ENCODE data around the gene EIF4EBP3.
A peak's percentile ranks its signal among the peaks of the same experiment; 100 is the strongest.

EIF4EBP3 gene

GRCh38 chr5:140556438-140556837 is 9.0 kb downstream of the EIF4EBP3 start:
- no peak for DNase-seq (ENCODE audit: low read depth)

GRCh38 chr5:140557136-140557805 is 9.8 kb downstream of the EIF4EBP3 start, which contains the start of gene SRA1:
Gene SRA1 (minus strand): TSS chr5:140557473. CDS start chr5:140557452, 21 bp downstream.
- TF ChIP-seq, protein P1, sequence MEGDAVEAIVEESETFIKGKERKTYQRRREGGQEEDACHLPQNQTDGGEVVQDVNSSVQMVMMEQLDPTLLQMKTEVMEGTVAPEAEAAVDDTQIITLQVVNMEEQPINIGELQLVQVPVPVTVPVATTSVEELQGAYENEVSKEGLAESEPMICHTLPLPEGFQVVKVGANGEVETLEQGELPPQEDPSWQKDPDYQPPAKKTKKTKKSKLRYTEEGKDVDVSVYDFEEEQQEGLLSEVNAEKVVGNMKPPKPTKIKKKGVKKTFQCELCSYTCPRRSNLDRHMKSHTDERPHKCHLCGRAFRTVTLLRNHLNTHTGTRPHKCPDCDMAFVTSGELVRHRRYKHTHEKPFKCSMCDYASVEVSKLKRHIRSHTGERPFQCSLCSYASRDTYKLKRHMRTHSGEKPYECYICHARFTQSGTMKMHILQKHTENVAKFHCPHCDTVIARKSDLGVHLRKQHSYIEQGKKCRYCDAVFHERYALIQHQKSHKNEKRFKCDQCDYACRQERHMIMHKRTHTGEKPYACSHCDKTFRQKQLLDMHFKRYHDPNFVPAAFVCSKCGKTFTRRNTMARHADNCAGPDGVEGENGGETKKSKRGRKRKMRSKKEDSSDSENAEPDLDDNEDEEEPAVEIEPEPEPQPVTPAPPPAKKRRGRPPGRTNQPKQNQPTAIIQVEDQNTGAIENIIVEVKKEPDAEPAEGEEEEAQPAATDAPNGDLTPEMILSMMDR (conservative IDR thresholded peaks at IDR 0.05; ENCODE audit: low read depth, low read length) = no peak
- peak; percentile 54 for DNase-seq (ENCODE audit: low read depth)

More at GRCh38 chr5:140556438-140556837, 9.0 kb downstream of the EIF4EBP3 start:
- H3K4me3 ChIP-seq (ENCODE audit: low read length) = peak overlapping the region; percentile 81
- TF ChIP-seq, protein P1 (conservative IDR thresholded peaks at IDR 0.05; ENCODE audit: low read depth, low read length) = no peak

DNA sequence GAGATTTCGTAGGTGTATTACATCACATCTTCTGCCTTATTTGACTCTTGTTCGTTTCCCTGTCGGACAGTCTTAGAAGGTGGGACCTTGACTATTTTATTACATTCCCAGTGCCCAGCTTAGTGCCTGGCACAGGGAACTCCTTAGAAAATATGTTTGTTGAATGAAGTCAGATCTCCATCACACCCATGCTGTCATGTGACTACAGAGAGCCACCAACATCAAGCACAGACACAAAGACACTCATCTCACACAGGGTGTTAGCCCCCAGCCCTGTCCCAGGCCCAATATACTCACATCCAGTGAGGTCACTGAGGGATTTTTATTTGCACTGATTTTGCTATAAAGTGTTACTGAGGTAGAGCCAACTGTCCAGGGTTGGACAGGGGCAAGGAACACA is 10.5 kb downstream of the EIF4EBP3 start:
- no peak overlapping the region for H3K4me3 ChIP-seq (ENCODE audit: low read length)
- DNase-seq (ENCODE audit: low read depth) = no peak
- TF ChIP-seq, protein P1 (conservative IDR thresholded peaks at IDR 0.05; ENCODE audit: low read depth, low read length) = no peak

More at GRCh38 chr5:140557136-140557805, 9.8 kb downstream of the EIF4EBP3 start, which contains the start of gene SRA1:
- peak within 1 kb of the TSS; percentile 81 for H3K4me3 ChIP-seq (ENCODE audit: low read length)

DNA sequence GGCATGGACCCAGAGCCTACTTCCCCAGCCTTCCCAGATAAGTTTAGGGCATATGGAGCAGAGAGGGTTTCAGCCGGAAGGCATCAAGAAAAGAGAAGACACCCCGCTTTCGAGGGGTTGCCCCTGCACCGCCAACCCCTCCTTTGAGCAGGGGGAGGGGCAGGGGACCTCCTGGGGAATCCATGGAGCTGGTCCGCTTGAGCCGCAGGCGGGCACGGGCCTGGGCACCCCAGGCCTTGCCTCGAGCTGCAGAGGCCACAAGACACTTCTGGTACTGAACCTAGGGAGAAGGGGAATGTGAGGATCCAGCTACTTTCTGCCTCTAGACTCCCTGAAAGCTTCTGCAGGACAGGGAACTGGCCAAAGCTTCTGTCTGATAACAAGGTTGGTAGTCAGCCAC is 11.1 kb downstream of the EIF4EBP3 start:
- TF ChIP-seq, protein P1 (conservative IDR thresholded peaks at IDR 0.05; ENCODE audit: low read depth, low read length) = no peak
- no peak for DNase-seq (ENCODE audit: low read depth)
- no peak overlapping the region for H3K4me3 ChIP-seq (ENCODE audit: low read length)

DNA sequence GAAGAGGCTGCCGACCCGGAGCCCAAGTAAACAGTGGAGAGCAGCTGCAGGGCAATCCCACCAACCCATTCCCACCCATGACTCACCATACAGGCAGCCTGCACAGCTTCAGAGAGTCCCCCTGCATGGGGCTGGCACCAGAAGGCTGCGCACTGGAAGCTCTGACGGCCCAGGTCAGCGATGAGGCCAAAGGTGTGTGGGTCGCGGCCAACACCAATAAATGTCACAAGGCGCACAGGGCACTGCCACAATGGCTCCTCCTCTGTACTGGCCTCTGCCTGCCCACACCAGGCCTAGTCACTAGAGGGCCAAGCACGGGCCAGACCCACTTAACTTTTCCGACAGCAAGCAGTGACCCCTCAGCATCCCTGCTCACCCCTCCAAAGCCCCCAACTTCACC is 12.8 kb downstream of the EIF4EBP3 start:
- no peak for DNase-seq (ENCODE audit: low read depth)
- no peak overlapping the region for H3K4me3 ChIP-seq (ENCODE audit: low read length)
- TF ChIP-seq, protein P1 (conservative IDR thresholded peaks at IDR 0.05; ENCODE audit: low read depth, low read length) = peak; percentile 7

GRCh38 chr5:140561753-140562523 is 14.5 kb downstream of the EIF4EBP3 start:
- no peak for DNase-seq (ENCODE audit: low read depth)
- H3K4me3 ChIP-seq (ENCODE audit: low read length) = no peak overlapping the region
- TF ChIP-seq, protein P1 (conservative IDR thresholded peaks at IDR 0.05; ENCODE audit: low read depth, low read length) = no peak

All from retinal pigment epithelial cell (primary cell).